SK-N-SH (cell line): ENCODE results near the gene TYK2. TPM values are rescaled to one million over a fixed set of nuclear protein-coding genes. Genes with fewer than 3 reads are reported as not detected.

Experiments used
- CTCF ChIA-PET: fragments of 300-600, 350-600 bp; formaldehyde crosslinking; extraction: SDS; loops from one replicate; lab custom pipeline; 2021; lab: Yijun Ruan, JAX
- POLR2A ChIA-PET: fragments of 350-600 bp; sonication (Branson Sonifier 250); formaldehyde crosslinking; extraction: SDS; loops from one replicate; lab custom pipeline; 2020; ENCODE audit warnings: antibody characterized with exemption, inconsistent platforms; lab: Yijun Ruan, JAX
- DNase-seq: peaks from one replicate; pipeline ENCODE4 v3.0.0; 2012
- H2AFZ ChIP-seq: fragments of 200-600 bp; sonication (generic); 2 replicates; pipeline ENCODE4 v1.8.1; 2016; ENCODE audit warnings: antibody characterized with exemption, mild to moderate bottlenecking, low read depth
- H3F3A ChIP-seq: fragments of 200-600 bp; sonication (generic); replicated peaks from 2 replicates; pipeline ENCODE3; 2016; ENCODE audit warnings: antibody characterized with exemption, mild to moderate bottlenecking; ENCODE audit not compliant: insufficient read depth
- H3K27ac ChIP-seq, 2 experiments: fragments of 200-500 bp in 1 of 2; fragments of 200-600 bp in 1 of 2; sonication (Bioruptor generic) in 1 of 2; sonication (generic), shearing (Covaris generic) in 1 of 2; 2 replicates each; pipeline versions ENCODE4 v1.5.1 to v1.6.1; 2014 to 2016; ENCODE audit warnings: low read depth in 2 of 2, inconsistent platforms in 1 of 2, low read length in 1 of 2, mild to moderate bottlenecking in 1 of 2, mixed read lengths in 1 of 2
- H3K27me3 ChIP-seq: fragments of 200-600 bp; sonication (generic), shearing (Covaris generic); 2 replicates; pipeline ENCODE4 v1.6.1; 2016; ENCODE audit warnings: mixed run types; ENCODE audit not compliant: insufficient read depth
- H3K36me3 ChIP-seq, 2 experiments: fragments of 200-500 bp in 1 of 2; fragments of 200-600 bp in 1 of 2; sonication (Bioruptor generic) in 1 of 2; sonication (generic) in 1 of 2; replicated peaks in 1 of 2; 2 replicates each; pipeline versions ENCODE3 to v1.5.1; 2014 to 2016; ENCODE audit warnings: low read length in 1 of 2, mild to moderate bottlenecking in 1 of 2; ENCODE audit not compliant: insufficient read depth in 2 of 2, control insufficient read depth in 1 of 2
- H3K4me1 ChIP-seq, 2 experiments: fragments of 200-500 bp in 1 of 2; fragments of 200-600 bp in 1 of 2; sonication (Bioruptor generic) in 1 of 2; sonication (generic), shearing (Covaris generic) in 1 of 2; 2 replicates each; pipeline versions ENCODE4 v1.5.1 to v1.6.1; 2014 to 2016; ENCODE audit warnings: low read depth in 1 of 2, low read length in 1 of 2, mixed run types in 1 of 2; ENCODE audit not compliant: insufficient read depth in 2 of 2, control insufficient read depth in 1 of 2
- H3K4me2 ChIP-seq: fragments of 200-600 bp; sonication (generic), shearing (Covaris generic); 2 replicates; pipeline ENCODE4 v1.6.1; 2017; ENCODE audit warnings: mixed run types
- H3K4me3 ChIP-seq, 2 experiments: fragments of 200-500 bp in 1 of 2; fragments of 200-600 bp in 1 of 2; sonication (Bioruptor generic) in 1 of 2; sonication (generic), shearing (Covaris generic) in 1 of 2; 2 replicates each; pipeline versions ENCODE4 v1.5.1 to v1.8.1; 2014 to 2016; ENCODE audit warnings: low read depth in 2 of 2, inconsistent platforms in 1 of 2, low read length in 1 of 2, mild to moderate bottlenecking in 1 of 2, mixed read lengths in 1 of 2, moderate library complexity in 1 of 2
- H3K79me2 ChIP-seq: fragments of 200-600 bp; sonication (generic); 2 replicates; pipeline ENCODE4 v1.8.1; 2017; ENCODE audit warnings: mild to moderate bottlenecking; ENCODE audit not compliant: insufficient read depth
- H3K9ac ChIP-seq: fragments of 200-600 bp; sonication (generic); 2 replicates; pipeline ENCODE4 v1.6.1; 2017; ENCODE audit warnings: mixed run types
- H3K9me2 ChIP-seq: fragments of 200-600 bp; sonication (generic); 2 replicates; pipeline ENCODE4 v1.6.1; 2017; ENCODE audit warnings: mixed run types
- H3K9me3 ChIP-seq: fragments of 200-600 bp; sonication (generic); 2 replicates; pipeline ENCODE4 v1.6.1; 2017; ENCODE audit warnings: mixed run types, mild to moderate bottlenecking, moderate library complexity
- H4K20me1 ChIP-seq: fragments of 200-600 bp; sonication (generic); 2 replicates; pipeline ENCODE4 v1.6.1; 2017; ENCODE audit warnings: mild to moderate bottlenecking, mixed run types; ENCODE audit not compliant: insufficient read depth
- CHD2 ChIP-seq: fragments of 150-350 bp; IDR thresholded peaks from 2 replicates; pipeline ENCODE4 v1.6.1; 2018; ENCODE audit warnings: low read length; ENCODE audit not compliant: partially characterized antibody
- CTCF ChIP-seq: fragments of 200-600 bp; sonication (generic); IDR thresholded peaks from 2 replicates; pipeline ENCODE4 v1.6.1; 2017; ENCODE audit warnings: antibody characterized with exemption, mild to moderate bottlenecking, moderate library complexity
- EP300 ChIP-seq, 2 experiments: IDR thresholded peaks; 2 replicates each; pipeline versions ENCODE4 v1.4.0 to v1.6.1; 2012; ENCODE audit warnings: borderline replicate concordance in 1 of 2, low read depth in 1 of 2, low read length in 1 of 2
- FOSL2 ChIP-seq: IDR thresholded peaks from 2 replicates; pipeline ENCODE4 v1.4.0; 2012; ENCODE audit warnings: low read depth, mild to moderate bottlenecking, moderate library complexity, borderline replicate concordance
- FOXM1 ChIP-seq: IDR thresholded peaks from 2 replicates; pipeline ENCODE4 v1.4.0; 2012; ENCODE audit warnings: low read depth, mild to moderate bottlenecking
- GATA2 ChIP-seq: sonication (generic); formaldehyde crosslinking; IDR thresholded peaks from 2 replicates; pipeline ENCODE4 v1.5.0; 2020; ENCODE audit warnings: mild to moderate bottlenecking, missing genetic modification reagents
- JUND ChIP-seq: IDR thresholded peaks from 2 replicates; pipeline ENCODE4 v1.4.0; 2012
- MAX ChIP-seq: IDR thresholded peaks from 2 replicates; pipeline ENCODE4 v1.4.0; 2012; ENCODE audit warnings: low read depth
- NRF1 ChIP-seq: IDR thresholded peaks from 2 replicates; pipeline ENCODE4 v1.6.1; 2012; ENCODE audit warnings: low read depth, mild to moderate bottlenecking, low read length
- PBX3 ChIP-seq: IDR thresholded peaks from 2 replicates; pipeline ENCODE4; 2012
- RAD21 ChIP-seq: IDR thresholded peaks from 2 replicates; pipeline ENCODE4 v1.6.1; 2012; ENCODE audit warnings: mild to moderate bottlenecking, low read length
- RFX5 ChIP-seq: IDR thresholded peaks from 2 replicates; pipeline ENCODE4 v1.6.1; 2012; ENCODE audit warnings: mild to moderate bottlenecking, improper control_type of control experiment, low read length
- SMC3 ChIP-seq: IDR thresholded peaks from 2 replicates; pipeline ENCODE4 v1.6.1; 2012; ENCODE audit warnings: low read depth, low read length, improper control_type of control experiment
- TEAD4 ChIP-seq: IDR thresholded peaks from 2 replicates; pipeline ENCODE4 v1.4.0; 2012; ENCODE audit warnings: mild to moderate bottlenecking, borderline replicate concordance; ENCODE audit not compliant: insufficient read depth
- USF1 ChIP-seq: IDR thresholded peaks from 2 replicates; pipeline ENCODE4 v1.4.0; 2012; ENCODE audit warnings: low read depth, borderline replicate concordance
- WGBS: methylation state at CpG from one replicate; pipeline ENCODE4 v1.1.6; 2017; ENCODE audit warnings: low lambda C conversion rate; 5-methylcytosine and 5-hydroxymethylcytosine counted together
- polyA plus RNA-seq, 3 experiments: library from polyadenylated mRNA; depleted of rRNA; stranded (reverse); fragments of >200 nt; gene quantifications; 2 replicates each; pipeline ENCODE4 v1.2.3, GENCODE V29; 2012
- TF ChIP-seq, protein P1 (sequence below): fragments of 150-350 bp; IDR thresholded peaks from 2 replicates; pipeline ENCODE4 v1.6.1; 2016; ENCODE audit warnings: mild to moderate bottlenecking, low read depth, low read length

TYK2 gene
- polyA plus RNA-seq, 1 of the 3 experiments (the other 2 are of a cell fraction): 44.6 TPM

GRCh38 chr19:10424011-10424637, 43.8 kb upstream of the TYK2 start:
- DNase-seq: peak; percentile 97
- H3K4me1 ChIP-seq: peaks cover 0 to 10% of the 10 kb centered on the region in 2 experiments; a peak in 1 of 4 replicates
- H3K9me3 ChIP-seq: no peaks in the 10 kb centered on the region
- peaks cover 42% of the 10 kb centered on the region for H3K27me3 ChIP-seq
- no peak overlapping the region for H3K27ac ChIP-seq
- ChIA-PET POLR2A (no interaction called here), CTCF (interaction anchor here (0.7 to 11.8 kb wide), 17 partner anchors 7 to 166 kb away, joined by 3 to 313 read pairs (median 4); partner anchors contain the start of genes CDC37 and PDE4A)
- 0% methylated on average over 17 of the region's 38 CpGs for WGBS
- no peaks in the 10 kb centered on the region for H3K9me2 ChIP-seq
- peak overlapping the region; percentile 88 for H3K4me2 ChIP-seq
- no peaks in the 10 kb centered on the region for H3K79me2 ChIP-seq
- peak overlapping the region; percentile 68 for H2AFZ ChIP-seq
- H3F3A ChIP-seq: peaks cover 23% of the 10 kb centered on the region
- peak; percentile 77 for TF ChIP-seq SMC3
- no peak for TF ChIP-seq JUND
- no peak for TF ChIP-seq CHD2
- TF ChIP-seq RAD21: peak; percentile 57
- no peak for TF ChIP-seq EP300 (IDR thresholded peaks at IDR 0.05; ENCODE audit: borderline replicate concordance in 1 of 2, low read depth in 1 of 2, low read length in 1 of 2)
- TF ChIP-seq CTCF: peak; percentile 87
- TF ChIP-seq FOSL2: no peak
- 0 out of 2 replicates have a peak, but pooled peaks have one; percentile 26 for TF ChIP-seq MAX
- peak overlapping the region; percentile 27 to 48; a peak in 3 of 4 replicates for H3K4me3 ChIP-seq
- H3K36me3 ChIP-seq: no peaks in the 10 kb centered on the region
- no peaks in the 10 kb centered on the region for H4K20me1 ChIP-seq
- H3K9ac ChIP-seq: no peak overlapping the region

GRCh38 chr19:10422846-10423245, 42.5 kb upstream of the TYK2 start:
- Histone ChIP-seq H3K79me2 (no peaks in the 10 kb centered on the region), H3F3A (peaks cover 26% of the 10 kb centered on the region), H3K27ac (no peak overlapping the region), H4K20me1 (no peaks in the 10 kb centered on the region), H3K4me1 (peaks cover 5 to 10% of the 10 kb centered on the region in 2 experiments; a peak in 1 of 4 replicates), H3K27me3 (peaks cover 53% of the 10 kb centered on the region), H3K9ac (no peak overlapping the region), H2AFZ (no peak overlapping the region), H3K36me3 (no peaks in the 10 kb centered on the region), H3K4me3 (no peak overlapping the region), H3K9me3 (no peaks in the 10 kb centered on the region), H3K9me2 (no peaks in the 10 kb centered on the region), H3K4me2 (no peak overlapping the region)
- 42% methylated on average over 3 of the region's 3 CpGs for WGBS
- CTCF ChIA-PET: interaction anchor here (0.9 to 11.8 kb wide), 4 partner anchors 18 to 154 kb away, joined by 3 to 313 read pairs (median 6); partner anchors contain the start of gene CDC37
- no peak for TF ChIP-seq FOXM1
- TF ChIP-seq, protein P1, sequence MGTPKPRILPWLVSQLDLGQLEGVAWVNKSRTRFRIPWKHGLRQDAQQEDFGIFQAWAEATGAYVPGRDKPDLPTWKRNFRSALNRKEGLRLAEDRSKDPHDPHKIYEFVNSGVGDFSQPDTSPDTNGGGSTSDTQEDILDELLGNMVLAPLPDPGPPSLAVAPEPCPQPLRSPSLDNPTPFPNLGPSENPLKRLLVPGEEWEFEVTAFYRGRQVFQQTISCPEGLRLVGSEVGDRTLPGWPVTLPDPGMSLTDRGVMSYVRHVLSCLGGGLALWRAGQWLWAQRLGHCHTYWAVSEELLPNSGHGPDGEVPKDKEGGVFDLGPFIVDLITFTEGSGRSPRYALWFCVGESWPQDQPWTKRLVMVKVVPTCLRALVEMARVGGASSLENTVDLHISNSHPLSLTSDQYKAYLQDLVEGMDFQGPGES: no peak
- no peak for TF ChIP-seq RFX5
- no peak for TF ChIP-seq PBX3
- no peak for TF ChIP-seq NRF1
- no peak for TF ChIP-seq USF1
- TF ChIP-seq MAX: no peak
- TF ChIP-seq CTCF: no peak
- TF ChIP-seq GATA2: no peak
- no peak for TF ChIP-seq TEAD4
- no peak for TF ChIP-seq SMC3
- POLR2A ChIA-PET: no interaction called here
- DNase-seq: peak; percentile 25
